AG04449 (cell line): ENCODE results near the gene ABCD1.
"Not testable (repeated sequence)": the region's sequence is repeated elsewhere in the genome, so short reads cannot be mapped to it uniquely, and the experiment has no call there.

ENCODE experiments used
- CTCF ChIA-PET: fragments of 350-600 bp; formaldehyde crosslinking; extraction: SDS; loops from one replicate; lab custom pipeline; 2021; ENCODE audit warnings: antibody characterized with exemption; lab: Yijun Ruan, JAX
- POLR2A ChIA-PET: fragments of 400-600, 350-600 bp; formaldehyde crosslinking; extraction: SDS; loops from one replicate; lab custom pipeline; 2020; ENCODE audit warnings: antibody characterized with exemption, inconsistent platforms; lab: Yijun Ruan, JAX
- DNase-seq: peaks from one replicate; pipeline ENCODE4 v3.0.0-alpha.2; 2010; ENCODE audit warnings: low read depth, low spot score
- H3K4me3 ChIP-seq: 2 replicates; pipeline ENCODE4 v1.5.1; 2011; ENCODE audit warnings: low read depth, mild to moderate bottlenecking, control low read depth, low read length
- TF ChIP-seq, protein P1 (sequence below): IDR thresholded peaks from one replicate; pipeline ENCODE4 v1.5.1; 2011; ENCODE audit warnings: mild to moderate bottlenecking, moderate library complexity, low read length, control low read depth, inconsistent platforms; ENCODE audit not compliant: insufficient read depth; ENCODE audit errors: missing control alignments

The ABCD1 gene

GRCh38 chrX:153700376-153700945 lies 24.2 kb upstream of the ABCD1 start:
- no peak for DNase-seq
- ChIA-PET POLR2A (no interaction called here), CTCF (no interaction called here)
- TF ChIP-seq, protein P1, sequence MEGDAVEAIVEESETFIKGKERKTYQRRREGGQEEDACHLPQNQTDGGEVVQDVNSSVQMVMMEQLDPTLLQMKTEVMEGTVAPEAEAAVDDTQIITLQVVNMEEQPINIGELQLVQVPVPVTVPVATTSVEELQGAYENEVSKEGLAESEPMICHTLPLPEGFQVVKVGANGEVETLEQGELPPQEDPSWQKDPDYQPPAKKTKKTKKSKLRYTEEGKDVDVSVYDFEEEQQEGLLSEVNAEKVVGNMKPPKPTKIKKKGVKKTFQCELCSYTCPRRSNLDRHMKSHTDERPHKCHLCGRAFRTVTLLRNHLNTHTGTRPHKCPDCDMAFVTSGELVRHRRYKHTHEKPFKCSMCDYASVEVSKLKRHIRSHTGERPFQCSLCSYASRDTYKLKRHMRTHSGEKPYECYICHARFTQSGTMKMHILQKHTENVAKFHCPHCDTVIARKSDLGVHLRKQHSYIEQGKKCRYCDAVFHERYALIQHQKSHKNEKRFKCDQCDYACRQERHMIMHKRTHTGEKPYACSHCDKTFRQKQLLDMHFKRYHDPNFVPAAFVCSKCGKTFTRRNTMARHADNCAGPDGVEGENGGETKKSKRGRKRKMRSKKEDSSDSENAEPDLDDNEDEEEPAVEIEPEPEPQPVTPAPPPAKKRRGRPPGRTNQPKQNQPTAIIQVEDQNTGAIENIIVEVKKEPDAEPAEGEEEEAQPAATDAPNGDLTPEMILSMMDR: no peak
- H3K4me3 ChIP-seq: no peak overlapping the region

- H3K4me3 ChIP-seq: no peak overlapping the region
- ChIA-PET POLR2A (no interaction called here), CTCF (no interaction called here)
- no peak for DNase-seq
- TF ChIP-seq, protein P1: no peak
These were observed 23.7 kb upstream of the ABCD1 start for GRCh38 chrX:153700967-153701366.

DNA sequence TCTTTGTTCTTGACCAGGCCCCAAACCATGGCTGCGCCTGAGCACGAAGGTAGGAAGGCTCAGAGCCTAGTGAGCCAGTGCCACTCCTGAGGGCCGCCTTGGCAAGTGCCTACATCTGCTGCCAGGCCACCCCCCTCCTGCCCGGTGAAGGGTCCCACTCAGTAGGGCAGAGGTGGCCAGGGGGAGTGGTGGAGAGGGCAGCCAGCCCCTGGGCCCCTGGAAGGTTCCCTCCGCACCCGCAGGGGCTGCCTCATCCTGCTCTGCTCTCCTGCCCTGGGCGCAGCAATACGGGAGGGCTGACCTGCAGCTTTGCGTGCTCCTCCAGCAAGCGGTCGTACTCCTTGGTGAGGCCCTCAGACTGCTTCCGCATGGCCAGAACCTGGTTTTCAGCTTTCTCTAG lies 22.9 kb upstream of the ABCD1 start:
- ChIA-PET CTCF (no interaction called here), POLR2A (no interaction called here)
- TF ChIP-seq, protein P1: no peak

GRCh38 chrX:153702336-153703035 lies 22.2 kb upstream of the ABCD1 start:
- no peak overlapping the region for H3K4me3 ChIP-seq
- CTCF ChIA-PET: no interaction called here
- no peak for DNase-seq
- POLR2A ChIA-PET: no interaction called here
- TF ChIP-seq, protein P1: no peak

More for the DNA sequence above, 22.9 kb upstream of the ABCD1 start:
- DNase-seq: no peak
- H3K4me3 ChIP-seq: no peak overlapping the region

- H3K4me3 ChIP-seq: no peak overlapping the region
- TF ChIP-seq, protein P1: no peak
- POLR2A ChIA-PET: no interaction called here
- CTCF ChIA-PET: no interaction called here
- no peak for DNase-seq
These were observed 21.7 kb upstream of the ABCD1 start for GRCh38 chrX:153703036-153703370.

DNA sequence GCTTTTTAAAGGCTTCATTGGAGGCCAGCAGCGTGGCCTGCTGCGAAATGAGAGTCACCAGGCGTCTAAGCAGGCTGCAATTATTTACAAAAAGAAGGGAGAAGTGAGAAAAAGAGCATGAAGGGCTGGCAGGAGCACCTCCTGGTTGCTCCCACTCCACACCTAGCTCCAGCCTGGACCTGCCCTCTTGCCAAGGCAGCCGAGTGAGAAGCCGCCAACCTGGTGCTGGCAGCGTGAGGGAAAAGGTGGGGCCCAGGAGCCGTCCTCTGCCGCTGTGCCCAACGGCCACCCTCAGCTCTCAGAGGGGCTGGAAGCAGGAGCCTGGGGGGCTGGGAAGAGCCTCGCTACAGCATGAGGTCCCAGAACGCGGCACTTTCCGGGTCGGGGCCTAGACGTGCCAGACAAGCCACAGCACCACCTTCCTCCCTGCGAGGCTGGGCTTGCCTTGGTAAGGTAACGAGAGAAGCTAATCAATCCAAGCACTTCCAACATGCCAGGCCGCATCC lies 20.6 kb upstream of the ABCD1 start:
- ChIA-PET POLR2A (no interaction called here), CTCF (no interaction called here)
- TF ChIP-seq, protein P1: no peak
- H3K4me3 ChIP-seq: no peak overlapping the region
- no peak for DNase-seq

- CTCF ChIA-PET, POLR2A ChIA-PET, H3K4me3 ChIP-seq, DNase-seq: not testable (repeated sequence)
These were observed 19.8 kb upstream of the ABCD1 start for GRCh38 chrX:153704631-153705402.

DNA sequence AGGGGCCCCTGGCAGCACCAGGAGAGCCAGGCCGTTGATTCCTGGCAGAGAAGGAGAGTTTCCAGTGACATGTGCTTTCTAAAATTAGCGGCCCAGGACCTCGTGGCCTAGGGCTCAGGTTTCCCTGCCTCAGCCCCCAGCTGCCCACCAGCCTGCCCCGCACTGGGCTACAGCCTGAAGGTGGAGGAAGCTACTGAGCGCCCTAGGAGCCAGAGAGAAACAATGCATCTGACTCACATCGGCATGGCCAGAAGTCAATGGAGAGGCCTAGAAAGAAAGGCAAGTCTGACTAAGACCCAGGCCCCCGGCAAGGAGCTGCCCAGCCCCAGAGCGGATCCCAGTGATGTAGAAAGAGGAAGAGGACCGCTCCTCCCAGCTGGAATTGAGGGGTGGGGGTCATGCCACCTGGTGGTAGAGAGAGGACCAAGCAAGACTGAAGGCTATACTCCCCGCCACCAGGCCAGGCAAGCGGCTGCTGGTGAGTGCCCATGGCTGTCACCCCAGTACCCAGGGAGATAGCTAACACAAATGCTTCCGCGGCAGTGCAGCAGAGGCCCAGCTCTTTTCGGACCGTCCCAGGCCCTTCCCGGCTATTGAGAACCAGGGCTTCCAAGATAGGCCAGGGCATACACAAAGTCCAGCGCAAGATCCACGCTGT lies 19.1 kb upstream of the ABCD1 start:
- H3K4me3 ChIP-seq, POLR2A ChIA-PET, DNase-seq: not testable (repeated sequence)
- CTCF ChIA-PET: interaction anchor here (1.7 kb wide), 1 partner anchor 37 kb away, joined by 4 read pairs; no protein-coding TSS in a partner anchor
